Loucy (cell line): ENCODE results near the gene MACROD2.

Source experiments
- EZH2phosphoT487 ChIP-seq: fragments of 200-600 bp; IDR thresholded peaks from 2 replicates; pipeline ENCODE4 v1.6.1; 2018; ENCODE audit warnings: antibody characterized with exemption, mild to moderate bottlenecking, moderate library complexity, borderline replicate concordance
- TF ChIP-seq, protein P1 (sequence below): fragments of 200-600 bp; sonication (generic); conservative IDR thresholded peaks from 2 replicates; pipeline ENCODE4 v1.5.1; 2014; ENCODE audit warnings: mild to moderate bottlenecking, antibody characterized with exemption, low read length

- TF ChIP-seq, protein P1, sequence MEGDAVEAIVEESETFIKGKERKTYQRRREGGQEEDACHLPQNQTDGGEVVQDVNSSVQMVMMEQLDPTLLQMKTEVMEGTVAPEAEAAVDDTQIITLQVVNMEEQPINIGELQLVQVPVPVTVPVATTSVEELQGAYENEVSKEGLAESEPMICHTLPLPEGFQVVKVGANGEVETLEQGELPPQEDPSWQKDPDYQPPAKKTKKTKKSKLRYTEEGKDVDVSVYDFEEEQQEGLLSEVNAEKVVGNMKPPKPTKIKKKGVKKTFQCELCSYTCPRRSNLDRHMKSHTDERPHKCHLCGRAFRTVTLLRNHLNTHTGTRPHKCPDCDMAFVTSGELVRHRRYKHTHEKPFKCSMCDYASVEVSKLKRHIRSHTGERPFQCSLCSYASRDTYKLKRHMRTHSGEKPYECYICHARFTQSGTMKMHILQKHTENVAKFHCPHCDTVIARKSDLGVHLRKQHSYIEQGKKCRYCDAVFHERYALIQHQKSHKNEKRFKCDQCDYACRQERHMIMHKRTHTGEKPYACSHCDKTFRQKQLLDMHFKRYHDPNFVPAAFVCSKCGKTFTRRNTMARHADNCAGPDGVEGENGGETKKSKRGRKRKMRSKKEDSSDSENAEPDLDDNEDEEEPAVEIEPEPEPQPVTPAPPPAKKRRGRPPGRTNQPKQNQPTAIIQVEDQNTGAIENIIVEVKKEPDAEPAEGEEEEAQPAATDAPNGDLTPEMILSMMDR = no peak
- TF ChIP-seq EZH2phosphoT487 = no peak
Observed at GRCh38 chr20:14707026-14707680, 711.8 kb downstream of the MACROD2 start.
